PC-3 (cell line): ENCODE measurements around the gene ZXDC. TPM values are rescaled to one million over a fixed set of nuclear protein-coding genes. Genes with fewer than 3 reads are reported as not detected.

Experiments used
- ATAC-seq: fragments of 200-7000 bp; cut with Tn5 transposase; 2 replicates; pipeline ENCODE4 v1.9.1; 2020; ENCODE audit warnings: mild to moderate bottlenecking, moderate library complexity
- BruUV-seq: library from RNA; stranded (reverse); fragments of 400-500 nt; replicated peaks from 2 replicates; lab custom pipeline; 2021; lab: Mats Ljungman, UMichigan
- CTCF ChIA-PET: fragments of 300-600 bp; sonication (Branson Sonifier 250); formaldehyde crosslinking; loops from one replicate; lab custom pipeline; 2022; ENCODE audit warnings: antibody characterized with exemption; lab: Charles Lee
- POLR2A ChIA-PET: fragments of 300-600 bp; sonication (Branson Sonifier 250); formaldehyde crosslinking; loops from one replicate; lab custom pipeline; 2022; ENCODE audit warnings: antibody characterized with exemption; ENCODE audit not compliant: unreplicated experiment; lab: Charles Lee
- DNase-seq: peaks from one replicate; pipeline ENCODE4 v3.0.0-alpha.2; 2015
- H2AFZ ChIP-seq: fragments of 300-600 bp; sonication (generic); 2 replicates; pipeline ENCODE4 v1.6.0; 2016; ENCODE audit warnings: antibody characterized with exemption, low read length
- H3F3A ChIP-seq: fragments of 300-600 bp; sonication (generic); one replicate; pipeline ENCODE4 v1.6.0; 2017; ENCODE audit warnings: antibody characterized with exemption, low read length, control low read depth, mild to moderate bottlenecking; ENCODE audit not compliant: unreplicated experiment
- H3K27ac ChIP-seq: fragments of 300-600 bp; sonication (generic); 2 replicates; pipeline ENCODE4 v1.5.1; 2016; ENCODE audit warnings: mild to moderate bottlenecking, low read length
- H3K27me3 ChIP-seq: fragments of 300-600 bp; sonication (generic); 2 replicates; pipeline ENCODE4 v1.6.1; 2016; ENCODE audit warnings: low read length, mixed read lengths
- H3K36me3 ChIP-seq: fragments of 300-600 bp; sonication (generic); 2 replicates; pipeline ENCODE4 v1.6.1; 2016; ENCODE audit warnings: low read depth, mixed run types, low read length, mixed read lengths
- H3K4me1 ChIP-seq: fragments of 300-600 bp; sonication (generic); 2 replicates; pipeline ENCODE4 v1.5.1; 2016; ENCODE audit warnings: low read length; ENCODE audit not compliant: insufficient read depth
- H3K4me2 ChIP-seq: fragments of 300-600 bp; sonication (generic); 2 replicates; pipeline ENCODE4 v1.6.0; 2016; ENCODE audit warnings: low read length
- H3K4me3 ChIP-seq: fragments of 300-600 bp; sonication (generic); 2 replicates; pipeline ENCODE4 v1.5.1; 2016; ENCODE audit warnings: mild to moderate bottlenecking, low read length, mixed read lengths
- H3K79me2 ChIP-seq: fragments of 300-600 bp; sonication (generic); 2 replicates; pipeline ENCODE4 v1.6.1; 2017; ENCODE audit warnings: low read length, mixed read lengths
- H3K9ac ChIP-seq: fragments of 300-600 bp; sonication (generic); 2 replicates; pipeline ENCODE4 v1.6.0; 2016; ENCODE audit warnings: mild to moderate bottlenecking, low read length
- H3K9me2 ChIP-seq: fragments of 300-600 bp; sonication (generic); replicated peaks from 2 replicates; pipeline ENCODE4 v1.6.1; 2016; ENCODE audit warnings: mixed run types, low read length, mixed read lengths
- H3K9me3 ChIP-seq: fragments of 300-600 bp; sonication (generic); 2 replicates; pipeline ENCODE4 v1.6.1; 2016; ENCODE audit warnings: low read length, mixed read lengths
- H4K20me1 ChIP-seq: fragments of 300-600 bp; sonication (generic); 2 replicates; pipeline ENCODE4 v1.6.1; 2016; ENCODE audit warnings: low read length, mixed read lengths
- EZH2 ChIP-seq: fragments of 300-600 bp; sonication (generic); IDR thresholded peaks from one replicate; pipeline ENCODE4 v1.6.1; 2017; ENCODE audit warnings: antibody characterized with exemption, mild to moderate bottlenecking, low read length; ENCODE audit not compliant: unreplicated experiment
- EZH2phosphoT487 ChIP-seq: fragments of 300-600 bp; sonication (generic); IDR thresholded peaks from 2 replicates; pipeline ENCODE4 v1.6.1; 2018; ENCODE audit warnings: mild to moderate bottlenecking, antibody characterized with exemption, low read length, borderline replicate concordance
- intact Hi-C: fragments of 100-400 bp; cut with micrococcal nuclease; formaldehyde crosslinking; loops from 2 replicates; pipeline ENCODE4 v1.9.0; 2023
- total RNA-seq: library from RNA; depleted of rRNA; stranded (reverse); fragments of >200 nt; gene quantifications from 2 replicates; pipeline ENCODE4 v1.2.3, GENCODE V29; 2014
- TF ChIP-seq, protein P1 (sequence below): fragments of 300-600 bp; sonication (generic); conservative IDR thresholded peaks from 2 replicates; pipeline ENCODE4 v1.5.1; 2017; ENCODE audit warnings: antibody characterized with exemption, low read depth, mild to moderate bottlenecking, low read length

The ZXDC gene
- total RNA-seq, 1 experiment from 2014 or later = 18.7 TPM

DNA sequence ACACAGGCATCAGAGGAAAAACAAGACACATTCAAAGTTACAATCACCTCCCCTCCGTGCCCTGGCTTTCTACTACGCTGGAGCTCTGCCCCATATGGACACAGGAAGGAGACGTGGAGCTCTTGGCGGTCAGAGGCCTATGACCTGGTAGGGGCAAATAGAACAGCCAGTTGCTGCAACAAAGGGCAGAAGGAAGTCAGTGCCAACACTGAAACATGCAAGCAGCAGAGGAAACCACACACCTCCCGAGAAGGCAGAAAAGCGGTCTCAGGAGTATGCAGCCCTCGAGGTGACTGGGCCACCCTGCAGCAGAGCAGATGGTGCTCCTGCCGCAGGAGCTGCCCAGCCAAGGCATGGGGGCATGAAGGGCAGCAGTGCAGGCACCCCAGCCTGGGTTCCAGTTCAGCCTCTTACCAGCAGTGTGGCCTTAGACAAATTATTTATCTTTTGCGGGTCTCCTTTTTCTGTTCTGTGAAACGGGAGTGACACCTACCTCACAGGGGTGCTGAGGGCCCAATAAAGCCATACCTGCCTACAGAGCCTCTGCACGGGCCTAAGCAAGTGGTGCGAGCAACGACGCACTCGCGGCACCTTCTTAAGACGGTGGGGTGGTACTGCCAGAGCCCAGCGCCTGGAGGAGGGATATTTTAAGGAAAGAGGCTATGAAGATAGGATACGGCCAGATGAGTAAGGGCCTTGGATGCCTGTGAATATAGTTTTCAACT is 8.6 kb downstream of the ZXDC start:
- no peak overlapping the region for H3K9ac ChIP-seq
- H4K20me1 ChIP-seq = no peaks in the 10 kb centered on the region
- H3K36me3 ChIP-seq = peaks cover 17% of the 10 kb centered on the region; the same call in 1 of the 2 replicates
- no TSS peak for BruUV-seq
- ATAC-seq (no peak), DNase-seq (no peak)
- no peaks in the 10 kb centered on the region for H3K27me3 ChIP-seq
- H2AFZ ChIP-seq = no peak overlapping the region
- no peaks in the 10 kb centered on the region for H3K9me2 ChIP-seq
- intact Hi-C loops = no loop called here
- H3K4me3 ChIP-seq = no peak overlapping the region
- H3K4me2 ChIP-seq = no peak overlapping the region
- no peaks in the 10 kb centered on the region for H3F3A ChIP-seq
- ChIA-PET POLR2A (no interaction called here), CTCF (no interaction called here)
- H3K4me1 ChIP-seq = peaks cover 2% of the 10 kb centered on the region; the same call in 1 of the 2 replicates
- TF ChIP-seq EZH2phosphoT487 (no peak), EZH2 (no peak)
- TF ChIP-seq, protein P1, sequence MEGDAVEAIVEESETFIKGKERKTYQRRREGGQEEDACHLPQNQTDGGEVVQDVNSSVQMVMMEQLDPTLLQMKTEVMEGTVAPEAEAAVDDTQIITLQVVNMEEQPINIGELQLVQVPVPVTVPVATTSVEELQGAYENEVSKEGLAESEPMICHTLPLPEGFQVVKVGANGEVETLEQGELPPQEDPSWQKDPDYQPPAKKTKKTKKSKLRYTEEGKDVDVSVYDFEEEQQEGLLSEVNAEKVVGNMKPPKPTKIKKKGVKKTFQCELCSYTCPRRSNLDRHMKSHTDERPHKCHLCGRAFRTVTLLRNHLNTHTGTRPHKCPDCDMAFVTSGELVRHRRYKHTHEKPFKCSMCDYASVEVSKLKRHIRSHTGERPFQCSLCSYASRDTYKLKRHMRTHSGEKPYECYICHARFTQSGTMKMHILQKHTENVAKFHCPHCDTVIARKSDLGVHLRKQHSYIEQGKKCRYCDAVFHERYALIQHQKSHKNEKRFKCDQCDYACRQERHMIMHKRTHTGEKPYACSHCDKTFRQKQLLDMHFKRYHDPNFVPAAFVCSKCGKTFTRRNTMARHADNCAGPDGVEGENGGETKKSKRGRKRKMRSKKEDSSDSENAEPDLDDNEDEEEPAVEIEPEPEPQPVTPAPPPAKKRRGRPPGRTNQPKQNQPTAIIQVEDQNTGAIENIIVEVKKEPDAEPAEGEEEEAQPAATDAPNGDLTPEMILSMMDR = no peak
- no peak overlapping the region for H3K27ac ChIP-seq
- peaks cover 35% of the 10 kb centered on the region for H3K79me2 ChIP-seq
- no peaks in the 10 kb centered on the region for H3K9me3 ChIP-seq

DNA sequence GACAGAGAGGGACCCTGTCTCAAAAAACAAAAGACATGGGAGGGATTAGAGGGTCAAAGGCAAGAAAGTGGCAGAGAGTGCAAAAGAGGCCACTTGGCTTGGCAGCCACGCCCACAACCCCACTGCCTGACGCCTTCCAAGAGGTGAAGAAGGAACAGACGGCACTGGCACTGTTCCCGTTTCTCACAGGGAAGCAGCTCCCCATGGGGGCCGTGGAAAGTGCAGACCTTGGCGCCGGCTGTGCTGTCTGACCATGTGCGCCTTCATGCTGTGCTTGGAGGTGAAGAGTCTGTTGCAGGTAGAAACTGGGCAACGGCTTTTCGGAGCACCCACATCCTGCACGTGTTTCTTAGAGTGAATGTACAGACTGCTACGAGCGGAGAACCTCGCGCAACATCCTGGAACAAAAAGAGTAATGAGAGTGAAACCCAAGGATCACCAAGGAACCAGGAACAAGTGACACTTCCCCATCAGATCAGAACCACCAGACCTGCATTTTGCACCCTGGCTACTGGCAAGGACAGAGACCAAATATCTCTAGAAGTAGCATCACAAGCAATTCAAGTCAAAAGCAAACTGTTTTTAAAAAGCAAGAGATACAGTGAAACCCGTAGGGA is 9.7 kb downstream of the ZXDC start:
- Histone ChIP-seq H3K4me2 (no peak overlapping the region), H3K27me3 (no peaks in the 10 kb centered on the region), H3K4me1 (no peaks in the 10 kb centered on the region), H3K9me3 (no peaks in the 10 kb centered on the region), H4K20me1 (no peaks in the 10 kb centered on the region), H3K36me3 (peaks cover 24% of the 10 kb centered on the region), H3K4me3 (no peak overlapping the region), H3K9me2 (no peaks in the 10 kb centered on the region), H3K27ac (no peak overlapping the region), H2AFZ (no peak overlapping the region), H3K79me2 (peaks cover 25% of the 10 kb centered on the region), H3F3A (no peaks in the 10 kb centered on the region), H3K9ac (no peak overlapping the region)
- DNase-seq (no peak), ATAC-seq (no peak)
- intact Hi-C loops = no loop called here
- ChIA-PET CTCF (no interaction called here), POLR2A (no interaction called here)
- no peak for TF ChIP-seq EZH2phosphoT487
- TF ChIP-seq, protein P1 = no peak
- no peak for TF ChIP-seq EZH2
- BruUV-seq = no TSS peak

DNA sequence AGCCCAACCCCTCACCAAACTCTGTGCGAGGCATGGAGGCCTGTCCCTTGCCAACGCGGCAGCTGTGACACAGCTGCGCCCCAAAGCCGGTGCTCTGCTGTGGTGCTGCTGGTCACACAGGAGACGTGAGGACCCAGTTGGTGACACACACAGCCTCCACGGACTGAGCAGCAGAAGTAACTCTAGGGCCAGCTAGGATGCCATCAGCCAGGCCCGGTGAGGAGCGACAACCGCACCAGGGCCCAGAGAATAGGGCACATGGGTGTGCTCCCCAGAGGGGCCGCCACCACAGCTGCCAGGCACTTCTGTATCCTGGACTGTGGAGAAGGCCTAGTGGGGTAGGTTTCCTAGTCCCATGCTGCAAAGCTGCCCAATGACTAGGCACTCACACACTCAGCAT is 10.7 kb downstream of the ZXDC start:
- BruUV-seq = no TSS peak
- ChIA-PET POLR2A (interaction anchor here (0.6 kb wide), 1 partner anchor 162 kb away, joined by 10 read pairs; no protein-coding TSS in a partner anchor), CTCF (no interaction called here)
- peaks cover 16% of the 10 kb centered on the region for H3K36me3 ChIP-seq
- no peaks in the 10 kb centered on the region for H3K9me2 ChIP-seq
- H3F3A ChIP-seq = no peaks in the 10 kb centered on the region
- no peak overlapping the region for H3K4me2 ChIP-seq
- H3K9ac ChIP-seq = no peak overlapping the region
- TF ChIP-seq EZH2 (no peak), EZH2phosphoT487 (no peak)
- TF ChIP-seq, protein P1 = no peak
- DNase-seq = no peak
- H4K20me1 ChIP-seq = no peaks in the 10 kb centered on the region
- no peak overlapping the region for H3K27ac ChIP-seq
- intact Hi-C loops = no loop called here
- H3K4me3 ChIP-seq = no peak overlapping the region
- H3K27me3 ChIP-seq = no peaks in the 10 kb centered on the region
- no peaks in the 10 kb centered on the region for H3K9me3 ChIP-seq
- no peaks in the 10 kb centered on the region for H3K4me1 ChIP-seq
- peaks cover 19% of the 10 kb centered on the region for H3K79me2 ChIP-seq
- no peak for ATAC-seq
- no peak overlapping the region for H2AFZ ChIP-seq
